ENCODE data around the gene ANKRD6.

ANKRD6 gene

DNA sequence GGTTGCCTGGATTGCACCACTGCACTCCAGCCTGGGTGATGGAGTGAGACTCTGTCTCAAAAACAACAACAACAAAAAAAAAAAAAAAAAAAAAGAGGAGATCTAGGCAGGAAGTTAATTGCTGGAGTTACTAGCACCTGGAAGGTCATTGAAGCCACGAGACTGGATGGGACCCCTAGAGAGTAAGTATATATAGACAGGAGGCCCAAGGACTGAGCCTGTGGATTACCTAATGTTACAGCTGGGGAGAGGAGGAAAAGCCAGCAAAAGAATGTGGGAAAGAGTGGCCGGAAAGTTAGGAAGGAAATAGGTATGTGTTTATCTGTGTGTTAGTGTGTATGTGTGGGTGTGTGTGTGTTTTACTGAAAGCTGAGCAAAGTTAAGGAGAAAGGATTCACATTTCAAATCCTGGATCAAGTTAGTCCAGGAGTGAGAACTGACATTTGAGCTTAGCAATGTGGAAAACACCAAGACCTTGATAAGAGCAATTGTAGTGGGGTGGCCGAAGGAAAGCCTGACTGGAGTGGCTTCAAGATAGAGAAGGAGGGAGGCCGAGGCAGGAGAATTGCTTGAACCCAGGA, 38.4 kb downstream of the ANKRD6 start:
- no peak for DNase-seq (ENCODE audit: low read depth)

DNA sequence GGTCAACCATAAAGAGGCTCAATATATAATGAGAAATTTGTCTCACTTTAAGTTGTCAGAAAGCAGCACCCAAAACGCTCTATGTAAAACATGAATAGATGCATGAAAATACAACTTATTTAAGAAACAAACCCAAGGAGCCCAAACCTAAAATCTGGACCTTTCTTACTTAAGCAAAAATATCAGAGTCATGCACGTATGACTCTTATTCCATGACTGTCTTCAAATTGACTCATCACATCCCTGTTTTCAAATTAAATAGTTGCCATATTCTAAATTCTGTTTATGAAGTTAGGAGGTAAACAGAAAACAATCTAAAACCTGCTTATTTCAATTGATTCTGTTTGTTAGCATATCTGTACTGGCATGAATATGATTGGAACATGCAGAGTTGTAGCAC, 42.1 kb downstream of the ANKRD6 start:
- DNase-seq (ENCODE audit: low read depth), result no peak

DNA sequence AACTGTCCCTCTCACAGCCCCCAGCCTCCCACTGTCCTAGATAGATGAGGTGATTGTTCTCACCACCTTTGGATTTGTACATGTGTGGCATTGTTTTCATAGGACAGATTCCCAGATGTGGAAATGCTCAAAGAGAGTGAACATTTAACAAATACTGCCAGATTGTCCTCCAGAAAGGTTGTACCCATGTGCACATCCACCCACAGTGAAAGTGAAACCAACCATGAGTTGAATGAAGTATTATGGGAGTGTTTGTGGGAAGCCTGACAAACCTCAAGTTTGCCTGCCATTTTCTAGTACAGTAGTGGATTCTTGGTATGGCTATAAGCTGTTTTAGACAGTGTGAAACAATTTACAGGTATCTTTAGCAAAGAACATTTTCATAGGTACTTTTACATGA, 42.7 kb downstream of the ANKRD6 start:
- DNase-seq (ENCODE audit: low read depth), result no peak

DNA sequence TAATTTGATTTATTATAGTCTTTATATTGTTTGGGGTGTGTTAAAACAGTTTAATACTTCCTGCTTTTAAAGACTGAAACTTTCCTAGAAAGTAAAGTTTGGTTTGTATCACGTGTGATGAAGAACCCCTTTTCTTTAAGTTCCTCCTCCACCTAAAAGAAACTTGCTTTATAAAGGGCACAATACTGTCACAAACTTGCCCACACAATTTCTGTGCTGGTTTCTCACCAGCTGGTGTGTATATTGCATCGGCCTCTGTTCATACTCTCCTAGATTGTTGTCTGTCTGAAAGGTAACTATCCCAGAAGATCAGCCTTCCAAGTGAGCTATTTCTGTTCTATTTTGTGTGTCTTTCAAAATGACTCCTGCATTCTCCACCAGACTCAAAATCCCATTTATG, 46.9 kb downstream of the ANKRD6 start:
- no peak for DNase-seq (ENCODE audit: low read depth)

DNA sequence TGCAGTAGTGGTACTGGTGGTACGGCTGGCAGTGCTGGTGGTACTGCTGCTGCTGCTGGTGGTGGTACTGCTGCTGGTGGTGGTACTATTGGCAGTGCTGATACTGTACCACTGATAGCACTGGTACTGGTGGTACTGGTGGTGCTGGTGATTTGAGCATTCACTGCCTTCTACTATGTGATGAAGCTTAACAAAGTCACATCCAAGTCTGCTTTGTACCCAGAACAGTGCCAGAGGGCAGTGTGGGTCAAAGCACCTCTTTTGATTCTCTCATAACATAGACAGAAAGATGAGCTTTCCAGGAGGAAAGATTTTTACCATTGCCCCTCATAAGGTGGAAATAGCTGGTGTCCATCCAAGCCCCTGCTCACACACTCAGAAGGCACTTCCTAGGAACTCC, 48.7 kb downstream of the ANKRD6 start:
- DNase-seq (ENCODE audit: low read depth), result no peak

DNA sequence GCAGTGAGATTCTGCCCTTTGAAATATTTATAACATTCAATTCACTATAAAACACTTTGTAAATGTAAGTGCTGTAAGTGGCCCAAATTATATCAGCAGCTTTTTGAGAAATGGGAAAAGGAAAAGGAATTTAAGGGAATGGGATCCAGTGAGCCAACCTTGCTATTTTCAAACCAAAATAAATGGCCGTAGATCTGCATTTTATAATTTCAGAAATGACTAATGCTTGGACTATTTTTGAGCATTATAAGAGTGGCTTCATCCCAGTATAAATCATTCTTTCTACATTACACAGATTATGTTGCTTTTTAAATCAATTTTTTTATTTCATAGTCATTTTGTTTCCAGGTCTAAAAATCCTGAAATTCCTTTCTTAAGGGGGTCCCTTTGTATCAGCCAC, 49.2 kb downstream of the ANKRD6 start:
- DNase-seq (ENCODE audit: low read depth), result no peak

DNA sequence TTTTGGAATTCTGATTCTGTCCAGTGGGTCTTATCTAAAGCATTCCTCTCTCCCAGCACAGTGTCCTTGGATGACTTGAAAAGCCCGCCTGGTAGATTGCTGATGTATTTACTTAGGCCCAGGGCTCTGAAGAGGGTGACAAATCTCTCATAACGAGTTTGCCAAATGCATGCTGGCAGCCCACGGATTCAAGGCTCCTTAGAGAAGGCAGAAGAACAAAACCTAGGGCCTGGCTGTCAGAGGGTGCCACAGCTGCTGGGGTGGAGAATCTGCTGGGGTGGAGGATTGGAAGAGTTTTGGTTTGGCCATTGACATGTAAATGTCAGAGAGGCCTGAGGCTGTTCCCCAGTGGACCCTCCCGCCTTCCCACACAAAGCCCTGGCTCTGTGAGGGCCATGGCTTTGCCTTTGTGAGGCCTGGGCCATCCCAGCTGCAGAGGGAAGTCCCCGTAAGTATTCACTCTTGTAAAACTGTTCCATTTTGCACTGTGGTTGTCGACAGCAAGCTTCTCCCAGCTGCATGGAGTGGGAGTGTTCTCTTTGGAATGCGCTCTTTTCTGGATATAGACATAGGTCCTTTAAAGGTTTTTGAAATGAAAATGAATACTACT, 50.3 kb downstream of the ANKRD6 start:
- no peak for DNase-seq (ENCODE audit: low read depth)

DNA sequence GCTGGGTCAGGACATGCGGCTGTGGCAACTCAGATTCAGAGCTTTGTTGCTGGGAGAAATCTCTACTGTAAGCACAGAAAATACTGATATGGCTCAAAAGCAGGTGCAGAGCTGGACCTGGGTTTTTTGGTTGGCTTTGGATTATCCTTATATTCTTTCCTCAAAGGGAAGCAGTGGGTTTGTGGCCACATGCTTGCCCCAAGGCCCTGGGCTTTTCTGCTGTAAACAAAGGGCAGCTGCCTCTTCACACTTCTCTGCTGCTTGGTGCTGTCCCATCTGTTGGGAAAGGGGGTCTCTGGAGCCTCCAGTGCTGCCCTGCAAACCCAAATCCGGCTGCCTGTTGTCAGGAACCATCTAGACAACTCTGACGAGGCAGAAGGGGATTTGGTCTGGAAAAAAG, 52.4 kb downstream of the ANKRD6 start:
- DNase-seq (ENCODE audit: low read depth), result no peak

DNA sequence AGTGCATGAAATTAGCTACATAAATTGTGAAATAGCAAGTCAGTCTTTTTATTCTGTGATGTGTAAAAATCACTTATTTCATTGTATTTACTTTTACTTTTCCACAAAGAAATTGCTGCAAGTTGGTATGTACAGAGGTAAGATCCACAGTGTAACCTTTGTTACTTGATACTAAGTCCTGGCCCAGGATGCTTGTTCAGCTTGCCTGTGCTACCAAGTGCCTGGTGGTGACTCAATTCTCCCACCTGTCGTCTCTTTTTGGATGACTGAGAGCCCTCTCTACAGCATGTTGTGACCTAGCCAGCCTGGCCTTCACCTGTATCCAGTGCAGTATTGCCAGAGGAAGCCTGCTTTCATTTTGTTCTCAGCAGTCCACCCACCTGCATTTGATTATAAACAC, 54.9 kb downstream of the ANKRD6 start:
- DNase-seq (ENCODE audit: low read depth), result no peak

DNA sequence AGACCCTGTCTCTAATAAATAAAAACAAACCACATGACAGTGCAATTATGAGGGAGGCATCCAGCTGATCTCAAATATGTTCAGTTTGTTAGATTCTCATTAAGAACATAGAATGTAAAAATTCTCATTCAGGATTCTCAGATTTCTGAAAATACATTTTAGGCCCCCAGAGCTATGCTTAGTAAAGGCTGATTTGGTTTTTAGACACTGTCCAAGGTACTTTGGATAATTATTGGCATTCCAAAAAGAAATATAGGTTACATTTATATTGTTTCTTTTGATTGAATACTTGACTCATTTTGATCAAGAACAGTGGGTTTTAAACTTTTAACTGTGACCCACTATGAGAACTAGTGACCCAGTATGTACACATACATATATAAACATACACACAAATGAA, 55.5 kb downstream of the ANKRD6 start:
- DNase-seq (ENCODE audit: low read depth), result no peak

DNA sequence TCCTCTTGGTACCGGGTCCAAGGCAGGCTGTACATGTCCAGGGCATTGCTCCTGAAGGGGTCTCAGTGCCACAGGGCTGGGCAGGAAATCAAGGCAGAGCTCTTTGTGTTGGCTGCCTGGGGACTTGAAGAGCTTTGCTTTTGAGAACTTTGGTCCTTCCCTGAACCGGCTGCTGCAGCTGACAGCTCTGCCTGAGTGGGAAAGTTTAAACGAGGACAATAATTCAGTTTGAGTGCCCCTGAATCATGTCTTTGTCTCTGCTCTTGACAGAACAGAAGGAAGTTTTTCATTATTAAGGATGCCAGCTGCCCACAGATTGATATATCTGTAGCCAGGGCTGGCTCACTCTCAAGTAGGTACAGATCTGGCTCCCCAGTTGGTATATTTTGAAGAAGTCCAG, 56.1 kb downstream of the ANKRD6 start:
- no peak for DNase-seq (ENCODE audit: low read depth)

DNA sequence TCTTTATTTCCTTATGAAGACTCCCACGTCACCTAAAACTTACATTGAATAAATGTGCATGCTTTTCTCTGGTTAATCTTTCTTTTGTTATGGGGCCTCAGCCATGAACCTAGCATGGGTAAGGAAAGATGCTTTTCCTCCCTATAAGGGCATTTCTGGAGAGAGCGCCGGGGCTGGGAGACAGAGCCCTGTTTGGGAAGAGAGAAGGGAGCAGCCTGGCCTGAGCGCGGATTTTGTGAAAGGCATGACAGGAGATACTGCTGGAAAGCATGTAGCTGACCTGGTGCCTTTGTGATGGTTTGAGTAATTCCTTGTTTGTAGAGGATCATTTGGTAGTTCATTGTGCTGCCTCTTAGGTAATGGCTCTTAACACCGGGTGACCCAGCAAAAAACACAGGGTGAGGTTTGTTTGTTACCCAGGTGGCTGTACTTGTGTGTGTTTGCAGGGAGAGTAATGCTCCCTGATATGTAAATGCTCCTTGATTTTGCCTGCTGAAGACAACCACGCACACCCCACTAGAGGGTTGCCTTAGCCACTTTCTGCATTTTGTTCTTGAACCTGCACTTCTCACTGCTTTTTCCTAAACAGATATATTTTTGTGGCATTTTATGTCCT, 59.2 kb downstream of the ANKRD6 start:
- no peak for DNase-seq (ENCODE audit: low read depth)

DNA sequence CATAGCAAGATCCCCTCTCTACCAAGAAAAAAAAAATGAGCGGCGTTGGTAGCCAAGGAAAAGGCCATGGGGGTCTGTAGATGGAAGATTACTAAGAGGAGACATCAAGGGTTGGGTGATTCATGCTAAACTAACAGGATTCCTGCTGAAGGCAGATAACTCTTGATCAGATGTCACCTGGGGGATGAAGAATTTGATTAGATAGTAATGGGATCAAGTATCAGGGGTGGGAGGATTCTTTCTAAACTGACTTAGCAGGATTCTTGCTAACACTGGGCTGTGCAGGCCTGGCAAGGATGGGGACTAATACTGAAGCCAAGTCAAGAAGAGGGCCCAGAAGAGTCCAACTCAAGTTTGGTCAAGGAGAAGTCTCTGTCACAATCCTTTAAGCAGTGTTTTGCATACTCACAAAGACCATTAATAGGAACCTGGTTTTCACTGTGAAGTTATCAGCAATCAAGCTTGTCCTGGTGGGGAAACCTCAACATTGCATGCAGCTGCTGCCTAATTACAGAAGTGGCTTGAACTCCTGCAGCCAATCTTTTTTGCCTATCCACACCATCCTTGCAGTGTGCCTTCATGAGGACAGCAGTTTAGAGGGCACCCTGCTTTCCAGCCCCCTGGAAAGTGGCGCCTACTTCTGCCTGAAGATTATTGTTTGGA, 61.3 kb downstream of the ANKRD6 start:
- DNase-seq (ENCODE audit: low read depth), result no peak

DNA sequence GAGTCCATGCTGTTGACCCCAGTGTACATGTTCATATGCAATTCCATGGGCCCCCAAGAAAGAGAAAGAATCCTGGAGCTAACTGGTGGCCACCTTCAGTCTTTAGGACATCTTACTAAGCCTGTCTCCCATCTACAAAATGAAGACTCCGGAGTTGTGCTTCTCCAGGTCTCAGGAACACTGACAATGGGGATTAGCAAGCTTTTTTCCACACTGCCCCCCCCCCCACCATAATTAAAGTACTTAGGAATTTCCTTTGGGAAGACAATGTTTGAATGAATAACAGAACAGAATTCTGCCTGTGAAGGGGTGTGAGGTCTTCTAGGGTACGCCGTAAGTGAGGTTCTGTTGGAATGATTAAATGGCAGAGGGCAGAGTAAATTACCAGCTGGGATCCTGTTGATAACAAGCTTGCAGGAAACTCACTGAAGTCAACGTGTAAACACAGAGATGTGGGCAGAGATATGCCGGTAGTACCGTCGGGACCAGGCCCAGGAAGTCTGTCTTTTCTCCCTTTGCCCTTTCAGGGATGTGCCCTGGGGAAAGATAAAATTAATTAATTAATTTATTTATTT, 63.1 kb downstream of the ANKRD6 start:
- no peak for DNase-seq (ENCODE audit: low read depth)

DNA sequence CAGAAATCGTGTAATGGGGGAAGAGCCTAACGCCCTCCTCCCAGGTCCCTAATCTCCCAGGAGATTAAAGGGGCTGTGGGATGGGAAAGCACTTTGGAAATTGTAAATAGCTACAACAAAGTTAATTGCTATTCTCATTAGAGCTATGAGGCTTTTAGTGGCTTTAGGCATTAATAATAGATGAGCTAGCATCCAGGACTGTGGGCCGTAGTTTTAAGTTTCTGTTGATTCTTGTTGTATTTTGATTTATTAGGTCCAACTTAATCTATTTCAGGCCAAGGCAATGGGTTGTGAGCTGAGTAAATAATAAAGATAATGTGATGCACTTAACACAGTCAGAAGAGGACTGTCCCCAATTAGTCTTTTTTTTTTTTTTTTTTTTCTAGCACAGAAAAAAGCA, 67.7 kb downstream of the ANKRD6 start:
- no peak for DNase-seq (ENCODE audit: low read depth)

DNA sequence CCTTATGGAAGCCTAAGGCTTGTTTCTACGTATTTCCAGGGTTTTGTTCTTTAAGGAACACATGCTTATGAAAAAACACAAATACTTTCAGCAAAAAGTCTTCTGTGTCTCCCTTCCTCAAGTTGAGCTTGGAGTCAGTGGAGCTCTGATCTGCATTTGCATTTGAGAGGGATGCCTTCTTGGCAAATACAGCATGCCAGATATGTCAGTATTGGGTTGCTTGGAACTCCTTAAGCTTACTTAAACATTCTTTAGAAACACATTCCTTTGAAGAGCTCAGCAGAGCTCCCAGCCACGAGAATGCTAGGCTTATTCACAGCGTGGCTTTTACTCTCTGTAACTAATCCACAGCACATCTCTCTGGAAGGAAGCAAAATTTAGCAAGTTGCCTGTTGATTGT, 68.3 kb downstream of the ANKRD6 start:
- DNase-seq (ENCODE audit: low read depth), result no peak

DNA sequence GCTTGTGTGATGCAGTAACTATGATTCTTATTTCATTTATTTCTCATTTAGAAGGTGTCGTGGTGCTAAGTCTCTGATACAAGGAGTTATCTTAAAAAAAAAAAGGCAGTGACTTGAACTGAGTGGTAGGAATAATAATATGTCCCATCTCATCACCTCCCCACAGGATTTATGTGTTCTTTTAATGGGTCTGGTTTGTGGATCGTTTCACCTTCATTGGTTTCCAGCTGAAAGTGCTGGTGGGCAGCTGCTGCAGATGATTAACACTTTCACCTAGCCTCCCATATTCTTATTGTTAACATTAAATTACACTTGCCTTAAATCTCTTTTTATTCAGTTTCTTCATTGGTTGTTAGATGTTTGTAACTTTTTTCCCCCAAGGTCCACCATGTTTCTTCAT, 68.8 kb downstream of the ANKRD6 start:
- no peak for DNase-seq (ENCODE audit: low read depth)

DNA sequence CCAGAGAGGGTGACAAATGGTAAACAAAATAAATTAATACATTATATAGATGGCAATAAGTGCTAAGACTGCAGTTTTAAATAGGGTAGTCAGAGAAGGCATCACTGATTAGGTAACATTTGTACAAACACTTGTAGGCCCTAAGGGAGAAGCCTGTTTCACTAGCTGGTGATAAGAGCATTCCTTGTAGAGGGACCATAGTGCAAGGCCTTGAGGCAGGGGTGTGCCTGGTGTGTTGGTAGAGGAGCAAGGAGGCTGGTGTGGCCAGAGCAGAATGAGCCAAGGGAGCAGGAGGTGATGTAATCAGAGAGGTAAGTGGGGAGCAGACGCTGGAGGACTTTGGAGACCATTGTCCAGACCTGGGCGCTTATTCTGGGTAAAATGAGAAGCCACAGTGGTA, 70.7 kb downstream of the ANKRD6 start:
- no peak for DNase-seq (ENCODE audit: low read depth)

DNA sequence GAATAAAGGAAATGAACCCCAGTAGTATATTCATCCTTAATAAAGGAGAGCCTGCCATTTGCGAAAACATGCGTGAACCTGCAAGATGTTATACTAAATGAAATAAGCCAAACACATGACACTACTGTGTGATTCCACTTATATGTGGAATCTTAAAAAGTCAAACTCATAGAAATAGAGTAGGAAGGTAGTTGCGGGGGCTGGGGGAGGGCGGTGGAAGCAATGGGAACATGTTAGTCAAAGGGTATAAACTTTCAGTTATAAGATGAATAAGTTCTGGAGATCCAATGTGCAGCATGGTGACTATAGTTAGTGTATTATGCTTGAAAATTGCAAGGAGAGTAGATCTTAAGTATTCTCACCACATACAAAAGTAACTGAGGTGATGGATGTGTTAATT, 72.9 kb downstream of the ANKRD6 start:
- no peak for DNase-seq (ENCODE audit: low read depth)

DNA sequence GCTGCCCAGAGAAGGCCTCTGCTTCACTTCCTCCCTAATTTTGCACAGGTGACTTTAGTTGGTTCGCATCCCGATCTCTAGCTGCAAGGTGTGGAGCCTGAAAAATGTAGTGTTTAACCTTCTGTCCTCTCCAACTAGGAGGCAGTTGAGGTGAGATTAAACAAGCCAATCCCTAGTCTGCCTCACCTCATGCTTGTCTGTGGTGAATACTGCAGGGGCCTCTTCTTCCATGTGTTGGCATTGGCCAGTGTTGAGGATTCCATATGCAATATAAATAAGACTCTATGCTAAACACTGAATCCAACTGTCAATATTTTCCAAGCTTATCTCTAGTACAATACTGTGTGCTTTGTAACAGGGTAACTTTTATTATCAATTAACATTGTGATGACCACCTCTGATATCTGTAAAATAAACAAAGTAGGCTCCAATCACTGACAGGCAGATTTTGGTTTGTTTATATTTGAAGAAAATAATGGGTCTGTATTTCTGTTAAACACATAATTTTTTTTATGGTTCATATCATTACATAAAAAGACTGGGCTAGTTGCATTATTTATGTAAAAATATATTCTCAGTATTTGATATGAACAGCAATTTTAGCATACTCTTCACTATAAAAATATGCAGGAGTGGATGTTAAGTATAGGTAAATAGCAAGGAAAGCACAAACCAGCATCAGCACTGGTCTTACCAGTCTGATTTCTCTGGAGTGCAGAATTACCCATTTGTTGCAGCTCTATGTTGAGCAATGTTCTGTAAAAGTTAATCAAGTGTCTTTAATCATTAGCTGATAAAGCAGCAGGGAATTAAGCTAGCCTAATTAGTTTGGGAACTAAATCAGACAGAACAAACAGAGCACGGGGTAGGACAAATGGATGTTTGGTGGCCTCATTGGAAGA, 74.0 kb downstream of the ANKRD6 start:
- DNase-seq (ENCODE audit: low read depth), result no peak

DNA sequence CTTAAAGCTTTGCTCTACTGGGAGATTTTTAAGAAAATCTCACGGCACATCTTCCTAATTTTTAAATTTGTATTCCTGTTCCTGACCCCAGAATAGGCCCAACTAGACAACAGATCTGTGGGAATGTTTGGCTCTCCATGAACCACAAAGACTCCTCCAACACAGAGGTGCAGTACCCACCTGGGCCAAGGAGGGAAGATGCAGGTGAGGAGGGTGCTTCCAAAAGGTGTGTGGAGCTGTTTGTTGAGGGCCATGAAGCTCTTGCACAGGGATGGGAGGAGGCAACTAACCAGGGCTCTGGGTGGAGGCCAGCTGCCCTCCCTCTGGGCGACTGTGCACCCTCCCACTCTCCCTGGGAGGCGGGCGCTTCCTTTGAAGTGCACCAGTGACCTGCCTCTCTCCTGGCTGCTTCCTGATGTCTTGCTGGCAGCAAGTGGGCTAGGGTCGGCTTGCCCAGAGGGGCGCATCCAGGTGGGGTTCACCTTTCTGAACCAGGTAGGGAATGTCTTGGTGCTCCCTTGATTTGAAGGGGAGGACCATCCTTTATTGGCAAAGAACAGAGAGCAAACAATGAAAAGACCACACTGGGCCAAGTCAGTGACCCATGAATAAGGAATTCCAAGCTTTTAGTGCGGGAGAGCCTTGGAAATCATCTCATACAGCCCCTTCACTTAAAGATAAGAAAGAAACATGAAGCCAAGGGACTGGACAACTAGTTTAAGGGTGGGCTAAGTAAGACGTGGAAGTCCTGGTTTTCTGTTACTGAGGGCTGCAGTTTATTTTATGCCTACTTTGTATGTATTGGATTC, 76.0 kb downstream of the ANKRD6 start:
- DNase-seq (ENCODE audit: low read depth), result no peak

Data from HS-27A (cell line).